HG03280 (cell line): Measurements from ENCODE around the gene ZNF487.

Experiments used
- ATAC-seq: cut with Tn5 transposase; IDR thresholded peaks from one replicate; pipeline ENCODE4 v1.9.1; 2021; ENCODE audit warnings: mild to moderate bottlenecking, moderate library complexity; ENCODE audit not compliant: unreplicated experiment

ZNF487 gene

GRCh38 chr10:43482319-43483078 lies 45.6 kb downstream of the ZNF487 start:
- no peak for ATAC-seq

GRCh38 chr10:43491855-43492254 lies 54.9 kb downstream of the ZNF487 start:
- ATAC-seq: no peak

GRCh38 chr10:43502931-43503330 lies 66.0 kb downstream of the ZNF487 start:
- no peak for ATAC-seq

- ATAC-seq: no peak
Measured at GRCh38 chr10:43524434-43525247, 87.7 kb downstream of the ZNF487 start.
